Measurements from ENCODE around the gene KCNMB1. TPM values are rescaled to one million over a fixed set of nuclear protein-coding genes. Genes with fewer than 3 reads are reported as not detected.

The KCNMB1 gene
- total RNA-seq, 2 donors from 2014 or later: 0.09 TPM; not detected in 1

- TF ChIP-seq CTCF (conservative IDR thresholded peaks at IDR 0.05): no peak
- no peak overlapping the region for H3K27ac Mint-ChIP-seq
- Histone ChIP-seq H3K9me3 (ENCODE audit: control insufficient read depth, low read length) (no peaks in the 10 kb centered on the region), H3K27me3 (ENCODE audit: control insufficient read depth, insufficient read depth, low read length, poor library complexity, severe bottlenecking) (no peaks in the 10 kb centered on the region), H3K4me1 (ENCODE audit: control insufficient read depth, insufficient read depth, low read length) (no peaks in the 10 kb centered on the region), H3K36me3 (ENCODE audit: control insufficient read depth, insufficient read depth, low read length) (no peaks in the 10 kb centered on the region), H3K27ac (ENCODE audit: low read depth, low read length) (no peak overlapping the region), H3K4me3 (ENCODE audit: low read length) (no peak overlapping the region), H3K9ac (ENCODE audit: extremely low read depth, low read length, poor library complexity, severe bottlenecking) (no peak overlapping the region)
- H3K36me3 Mint-ChIP-seq (ENCODE audit: low read depth): no peaks in the 10 kb centered on the region
- no peak for DNase-seq
- no peak overlapping the region for H3K4me3 Mint-ChIP-seq
- H3K9me3 Mint-ChIP-seq: no peaks in the 10 kb centered on the region
- H3K27me3 Mint-ChIP-seq (ENCODE audit: insufficient read depth): peaks cover 3% of the 10 kb centered on the region
- 83 to 90% methylated on average over 2 to 6 of the region's 6 CpGs for WGBS, 2 experiments (ENCODE audit: insufficient coverage in 1 of 2, insufficient read length in 1 of 2)
- peaks cover 2% of the 10 kb centered on the region for H3K4me1 Mint-ChIP-seq
Observed at GRCh38 chr5:170419643-170420042, 30.5 kb upstream of the KCNMB1 start.

DNA sequence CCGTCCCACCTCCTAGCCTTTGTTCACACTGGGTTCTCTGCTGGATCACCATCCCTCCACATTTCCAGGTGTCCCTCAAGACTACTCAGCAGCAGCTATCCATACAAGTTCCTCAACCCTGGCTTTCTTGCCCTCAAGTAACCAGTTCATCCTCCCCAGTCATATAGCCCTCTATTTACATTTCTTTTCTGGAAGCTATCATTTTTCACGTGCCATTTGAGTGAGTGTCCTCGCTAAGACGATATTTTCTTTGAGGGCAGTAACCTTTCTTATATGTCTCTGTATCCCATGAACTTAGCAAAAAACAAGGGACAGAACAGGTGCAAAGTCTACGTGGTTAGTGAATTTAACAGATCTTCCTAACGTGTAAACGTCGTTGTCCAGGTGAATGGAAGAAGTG is 29.6 kb upstream of the KCNMB1 start:
- H3K9me3 Mint-ChIP-seq: no peaks in the 10 kb centered on the region
- no peak overlapping the region for H3K9ac ChIP-seq (ENCODE audit: extremely low read depth, low read length, poor library complexity, severe bottlenecking)
- peaks cover 2% of the 10 kb centered on the region for H3K4me1 Mint-ChIP-seq
- no peaks in the 10 kb centered on the region for H3K27me3 ChIP-seq (ENCODE audit: control insufficient read depth, insufficient read depth, low read length, poor library complexity, severe bottlenecking)
- H3K27me3 Mint-ChIP-seq (ENCODE audit: insufficient read depth): peaks cover 3% of the 10 kb centered on the region
- TF ChIP-seq CTCF (conservative IDR thresholded peaks at IDR 0.05): no peak
- H3K27ac Mint-ChIP-seq: no peak overlapping the region
- WGBS, 2 experiments (ENCODE audit: insufficient coverage in 1 of 2, insufficient read length in 1 of 2): 93% methylated on average over 8 of the region's 8 CpGs
- H3K36me3 Mint-ChIP-seq (ENCODE audit: low read depth): no peaks in the 10 kb centered on the region
- no peak overlapping the region for H3K4me3 Mint-ChIP-seq
- no peak overlapping the region for H3K4me3 ChIP-seq (ENCODE audit: low read length)
- no peaks in the 10 kb centered on the region for H3K9me3 ChIP-seq (ENCODE audit: control insufficient read depth, low read length)
- no peak for DNase-seq
- no peaks in the 10 kb centered on the region for H3K4me1 ChIP-seq (ENCODE audit: control insufficient read depth, insufficient read depth, low read length)
- H3K27ac ChIP-seq (ENCODE audit: low read depth, low read length): no peak overlapping the region
- no peaks in the 10 kb centered on the region for H3K36me3 ChIP-seq (ENCODE audit: control insufficient read depth, insufficient read depth, low read length)

DNA sequence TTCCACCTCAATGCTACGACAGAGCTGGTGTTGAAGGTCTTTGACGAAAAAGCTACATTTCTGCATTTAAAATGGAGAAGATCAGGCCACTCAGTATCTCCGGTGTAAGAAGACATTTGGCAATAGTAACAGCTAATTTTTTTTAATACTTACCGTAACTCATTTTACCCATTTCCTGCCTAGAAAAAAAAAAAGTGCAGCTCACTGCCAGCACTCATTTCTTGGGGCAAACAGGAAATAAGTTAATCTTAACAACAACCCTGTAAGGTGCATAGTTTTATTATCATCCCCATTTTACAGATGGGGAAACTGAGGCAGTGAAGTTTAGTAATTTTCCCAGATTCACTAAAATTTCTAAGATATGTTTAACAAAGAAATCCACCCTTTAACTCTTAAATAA is 27.4 kb upstream of the KCNMB1 start:
- TF ChIP-seq CTCF (conservative IDR thresholded peaks at IDR 0.05): no peak
- no peak for DNase-seq
- Mint-ChIP-seq H3K27me3 (ENCODE audit: insufficient read depth) (peaks cover 3% of the 10 kb centered on the region), H3K36me3 (ENCODE audit: low read depth) (no peaks in the 10 kb centered on the region), H3K27ac (no peak overlapping the region), H3K4me1 (peaks cover 2% of the 10 kb centered on the region), H3K4me3 (no peak overlapping the region), H3K9me3 (no peaks in the 10 kb centered on the region)
- H3K27me3 ChIP-seq (ENCODE audit: control insufficient read depth, insufficient read depth, low read length, poor library complexity, severe bottlenecking): no peaks in the 10 kb centered on the region
- no peaks in the 10 kb centered on the region for H3K36me3 ChIP-seq (ENCODE audit: control insufficient read depth, insufficient read depth, low read length)
- WGBS, 2 experiments (ENCODE audit: insufficient coverage in 1 of 2, insufficient read length in 1 of 2): 94 to 96% methylated on average over 4 of the region's 4 CpGs
- H3K9me3 ChIP-seq (ENCODE audit: control insufficient read depth, low read length): no peaks in the 10 kb centered on the region
- no peak overlapping the region for H3K27ac ChIP-seq (ENCODE audit: low read depth, low read length)
- no peak overlapping the region for H3K4me3 ChIP-seq (ENCODE audit: low read length)
- H3K9ac ChIP-seq (ENCODE audit: extremely low read depth, low read length, poor library complexity, severe bottlenecking): no peak overlapping the region
- no peaks in the 10 kb centered on the region for H3K4me1 ChIP-seq (ENCODE audit: control insufficient read depth, insufficient read depth, low read length)
